ENCODE measurements around the gene LGR4.

The LGR4 gene

DNA sequence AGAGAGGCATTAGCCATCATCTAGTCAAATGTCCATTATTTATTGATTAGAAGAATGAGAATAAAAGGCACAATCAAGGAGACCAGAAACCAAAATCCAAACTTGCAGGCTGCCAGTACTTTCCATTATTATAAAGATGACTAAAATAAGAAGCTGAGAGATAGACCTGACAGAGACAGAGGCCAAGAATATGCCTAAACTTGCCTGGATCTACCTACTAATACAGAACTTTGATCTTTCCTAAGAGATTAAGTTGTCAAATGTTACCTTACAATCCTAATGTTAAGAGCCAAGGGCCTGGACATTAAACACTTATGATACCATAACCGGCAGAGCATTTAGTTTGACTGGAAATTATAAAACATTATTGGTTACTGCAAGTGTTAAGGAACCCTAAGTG lies 6.2 kb downstream of the LGR4 start:
- TF ChIP-seq, protein P1, sequence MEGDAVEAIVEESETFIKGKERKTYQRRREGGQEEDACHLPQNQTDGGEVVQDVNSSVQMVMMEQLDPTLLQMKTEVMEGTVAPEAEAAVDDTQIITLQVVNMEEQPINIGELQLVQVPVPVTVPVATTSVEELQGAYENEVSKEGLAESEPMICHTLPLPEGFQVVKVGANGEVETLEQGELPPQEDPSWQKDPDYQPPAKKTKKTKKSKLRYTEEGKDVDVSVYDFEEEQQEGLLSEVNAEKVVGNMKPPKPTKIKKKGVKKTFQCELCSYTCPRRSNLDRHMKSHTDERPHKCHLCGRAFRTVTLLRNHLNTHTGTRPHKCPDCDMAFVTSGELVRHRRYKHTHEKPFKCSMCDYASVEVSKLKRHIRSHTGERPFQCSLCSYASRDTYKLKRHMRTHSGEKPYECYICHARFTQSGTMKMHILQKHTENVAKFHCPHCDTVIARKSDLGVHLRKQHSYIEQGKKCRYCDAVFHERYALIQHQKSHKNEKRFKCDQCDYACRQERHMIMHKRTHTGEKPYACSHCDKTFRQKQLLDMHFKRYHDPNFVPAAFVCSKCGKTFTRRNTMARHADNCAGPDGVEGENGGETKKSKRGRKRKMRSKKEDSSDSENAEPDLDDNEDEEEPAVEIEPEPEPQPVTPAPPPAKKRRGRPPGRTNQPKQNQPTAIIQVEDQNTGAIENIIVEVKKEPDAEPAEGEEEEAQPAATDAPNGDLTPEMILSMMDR (IDR thresholded peaks at IDR 0.05; ENCODE audit: control insufficient read depth, extremely low read depth, insufficient read depth): no peak
- no peak overlapping the region for H3K4me3 ChIP-seq (ENCODE audit: low read depth, low read length)
- DNase-seq (ENCODE audit: low read depth): no peak

DNA sequence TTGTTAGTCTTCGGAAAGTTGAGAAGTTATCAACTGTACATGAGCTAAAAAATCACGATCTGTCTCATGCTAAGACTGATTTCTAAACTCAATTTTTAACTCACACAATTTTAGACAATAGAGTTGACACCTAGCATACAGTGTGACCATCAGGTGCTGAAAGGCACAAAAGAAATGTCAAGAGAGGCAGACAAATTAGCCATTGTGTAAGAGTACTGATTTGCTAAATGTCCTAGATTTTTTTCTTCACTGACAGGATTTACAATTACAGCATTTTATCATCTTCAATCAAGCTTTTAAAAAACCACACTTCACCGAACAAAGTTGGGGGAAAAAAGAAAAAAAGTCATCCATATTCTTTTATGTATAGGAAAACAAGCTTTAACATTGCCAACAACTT lies 7.0 kb downstream of the LGR4 start:
- TF ChIP-seq, protein P1 (IDR thresholded peaks at IDR 0.05; ENCODE audit: control insufficient read depth, extremely low read depth, insufficient read depth): no peak
- no peak for DNase-seq (ENCODE audit: low read depth)

GRCh38 chr11:27464909-27465308 lies 7.7 kb downstream of the LGR4 start:
- no peak overlapping the region for H3K4me3 ChIP-seq (ENCODE audit: low read depth, low read length)
- TF ChIP-seq, protein P1 (IDR thresholded peaks at IDR 0.05; ENCODE audit: control insufficient read depth, extremely low read depth, insufficient read depth): no peak
- no peak for DNase-seq (ENCODE audit: low read depth)

More for the DNA sequence above, 7.0 kb downstream of the LGR4 start:
- no peak overlapping the region for H3K4me3 ChIP-seq (ENCODE audit: low read depth, low read length)

DNA sequence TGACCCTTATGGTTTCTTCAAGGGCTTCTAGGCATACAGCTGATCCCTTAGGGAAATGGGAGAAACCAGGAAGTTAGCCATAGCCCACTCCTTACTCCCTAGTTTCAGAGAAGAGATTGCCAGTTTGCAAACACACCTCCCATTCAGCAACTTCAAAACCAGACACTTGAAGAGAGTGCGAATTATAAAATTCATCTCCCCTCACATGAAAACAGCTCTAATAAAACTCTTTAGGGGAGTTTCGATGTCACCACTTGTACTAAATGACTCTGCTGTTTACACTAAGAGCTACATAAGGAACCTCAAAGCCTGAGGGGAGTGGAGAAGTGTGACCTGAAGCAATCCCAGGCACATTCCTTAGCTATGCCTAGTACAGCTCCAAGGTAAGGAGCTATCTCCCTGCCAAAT lies 8.3 kb downstream of the LGR4 start:
- no peak overlapping the region for H3K4me3 ChIP-seq (ENCODE audit: low read depth, low read length)
- no peak for DNase-seq (ENCODE audit: low read depth)
- TF ChIP-seq, protein P1 (IDR thresholded peaks at IDR 0.05; ENCODE audit: control insufficient read depth, extremely low read depth, insufficient read depth): no peak

GRCh38 chr11:27462543-27462942 lies 10.0 kb downstream of the LGR4 start:
- H3K4me3 ChIP-seq (ENCODE audit: low read depth, low read length): no peak overlapping the region
- DNase-seq (ENCODE audit: low read depth): no peak
- TF ChIP-seq, protein P1 (IDR thresholded peaks at IDR 0.05; ENCODE audit: control insufficient read depth, extremely low read depth, insufficient read depth): no peak

- H3K4me3 ChIP-seq (ENCODE audit: low read depth, low read length): no peak overlapping the region
- DNase-seq (ENCODE audit: low read depth): no peak
- TF ChIP-seq, protein P1 (IDR thresholded peaks at IDR 0.05; ENCODE audit: control insufficient read depth, extremely low read depth, insufficient read depth): no peak
These were observed 12.2 kb downstream of the LGR4 start for GRCh38 chr11:27460158-27460978.

DNA sequence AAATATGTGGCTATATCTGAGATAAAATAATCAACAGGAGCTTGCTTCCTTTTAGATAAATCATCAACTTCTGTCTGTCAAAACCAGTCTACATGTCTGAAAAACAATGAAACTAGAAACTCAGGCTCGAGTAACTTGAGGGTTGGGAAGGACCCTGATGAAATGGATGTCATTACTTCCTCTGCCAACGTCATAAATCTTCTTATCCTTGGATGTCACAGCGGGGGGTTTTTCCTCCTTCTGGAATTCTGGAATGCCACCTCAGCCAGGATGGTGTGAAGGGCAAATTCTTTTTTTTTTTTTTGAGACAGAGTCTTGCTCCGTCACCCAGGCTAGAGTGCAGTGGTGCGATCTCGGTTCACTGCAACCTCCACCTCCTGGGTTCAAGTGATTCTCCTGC lies 13.4 kb downstream of the LGR4 start:
- DNase-seq (ENCODE audit: low read depth): no peak
- TF ChIP-seq, protein P1 (IDR thresholded peaks at IDR 0.05; ENCODE audit: control insufficient read depth, extremely low read depth, insufficient read depth): no peak
- H3K4me3 ChIP-seq (ENCODE audit: low read depth, low read length): no peak overlapping the region

Data from LNCaP clone FGC (cell line).